ENCODE results near the gene TOGARAM1.
A peak's percentile ranks its signal among the peaks of the same experiment; 100 is the strongest.

The TOGARAM1 gene

GRCh38 chr14:44961554-44962333 lies at the start of gene TOGARAM1, which contains the start of gene KLHL28:
TSS of gene TOGARAM1 (plus strand) at chr14:44962190. CDS start at chr14:44962422, 232 bp downstream.
TSS of gene KLHL28 (minus strand) at chr14:44961947. CDS start at chr14:44945928, 16,019 bp downstream.
- DNase-seq, result peak; percentile 95

GRCh38 chr14:44914849-44915248 lies 47.1 kb upstream of the TOGARAM1 start:
- DNase-seq, result no peak

- no peak for DNase-seq
Measured at GRCh38 chr14:44928793-44929192, 33.2 kb upstream of the TOGARAM1 start.

GRCh38 chr14:44935155-44935554 lies 26.8 kb upstream of the TOGARAM1 start:
- DNase-seq, result no peak

GRCh38 chr14:44937547-44937946 lies 24.4 kb upstream of the TOGARAM1 start:
- DNase-seq, result no peak

GRCh38 chr14:44940211-44940610 lies 21.8 kb upstream of the TOGARAM1 start:
- no peak for DNase-seq

- no peak for DNase-seq
Measured at GRCh38 chr14:44940944-44941343, 21.0 kb upstream of the TOGARAM1 start.

GRCh38 chr14:44941591-44941990 lies 20.4 kb upstream of the TOGARAM1 start:
- DNase-seq, result no peak

GRCh38 chr14:44942436-44942835 lies 19.6 kb upstream of the TOGARAM1 start:
- DNase-seq, result no peak

- no peak for DNase-seq
Measured at GRCh38 chr14:44944107-44944506, 17.9 kb upstream of the TOGARAM1 start.

- no peak for DNase-seq
Measured at GRCh38 chr14:44945264-44945663, 16.7 kb upstream of the TOGARAM1 start.

GRCh38 chr14:44951051-44951450 lies 10.9 kb upstream of the TOGARAM1 start:
- no peak for DNase-seq

GRCh38 chr14:44952391-44953110 lies 9.4 kb upstream of the TOGARAM1 start:
- no peak for DNase-seq

GRCh38 chr14:44954750-44955149 lies 7.2 kb upstream of the TOGARAM1 start:
- no peak for DNase-seq

GRCh38 chr14:44955528-44955927 lies 6.5 kb upstream of the TOGARAM1 start:
- DNase-seq, result no peak

- DNase-seq, result no peak
Measured at GRCh38 chr14:44956866-44957265, 5.1 kb upstream of the TOGARAM1 start.

GRCh38 chr14:44959538-44959937 lies 2.5 kb upstream of the TOGARAM1 start:
- no peak for DNase-seq

- no peak for DNase-seq
Measured at GRCh38 chr14:44960146-44960545, 1.8 kb upstream of the TOGARAM1 start.

GRCh38 chr14:44960646-44961045 lies 1.3 kb upstream of the TOGARAM1 start:
- DNase-seq, result no peak

GRCh38 chr14:44961151-44961553 lies 838 bp upstream of the TOGARAM1 start:
- peak; percentile 16 for DNase-seq

GRCh38 chr14:44962334-44963043 lies 499 bp downstream of the TOGARAM1 start:
- DNase-seq, result no peak

GRCh38 chr14:44963044-44963528 lies 1.1 kb downstream of the TOGARAM1 start:
- DNase-seq, result no peak

- no peak for DNase-seq
Measured at GRCh38 chr14:44963775-44964380, 1.9 kb downstream of the TOGARAM1 start.
